Activated T-helper 9 cell treated with anti-CD3 and anti-CD28 coated beads, Interleukin-2, amount 50 U/mL, for 16 hours (primary cell): ENCODE results near the gene PTPRD.

Experiments used
- DNase-seq: peaks from one replicate; pipeline ENCODE4 v3.0.0-alpha.2; 2020; ENCODE audit warnings: low read depth

The PTPRD gene

DNA sequence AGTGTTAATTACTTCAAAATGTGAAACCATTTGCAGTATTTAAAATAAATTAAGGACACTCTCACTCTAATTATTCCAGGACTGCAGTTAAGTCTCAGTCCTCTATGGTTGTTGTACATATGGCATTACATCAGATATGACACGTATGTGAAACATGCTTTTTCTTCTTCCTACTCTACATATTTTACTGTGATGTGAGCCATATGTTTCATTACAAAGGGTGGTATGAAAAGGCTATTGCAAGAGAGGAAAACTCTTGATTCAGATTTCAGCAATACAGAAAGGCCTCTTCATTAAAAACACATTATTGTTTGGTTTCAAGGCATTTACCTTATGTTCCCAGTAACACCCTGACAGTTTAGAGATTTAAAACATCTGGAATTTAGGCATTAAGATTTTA is 1848.8 kb downstream of the PTPRD start:
- DNase-seq: no peak

DNA sequence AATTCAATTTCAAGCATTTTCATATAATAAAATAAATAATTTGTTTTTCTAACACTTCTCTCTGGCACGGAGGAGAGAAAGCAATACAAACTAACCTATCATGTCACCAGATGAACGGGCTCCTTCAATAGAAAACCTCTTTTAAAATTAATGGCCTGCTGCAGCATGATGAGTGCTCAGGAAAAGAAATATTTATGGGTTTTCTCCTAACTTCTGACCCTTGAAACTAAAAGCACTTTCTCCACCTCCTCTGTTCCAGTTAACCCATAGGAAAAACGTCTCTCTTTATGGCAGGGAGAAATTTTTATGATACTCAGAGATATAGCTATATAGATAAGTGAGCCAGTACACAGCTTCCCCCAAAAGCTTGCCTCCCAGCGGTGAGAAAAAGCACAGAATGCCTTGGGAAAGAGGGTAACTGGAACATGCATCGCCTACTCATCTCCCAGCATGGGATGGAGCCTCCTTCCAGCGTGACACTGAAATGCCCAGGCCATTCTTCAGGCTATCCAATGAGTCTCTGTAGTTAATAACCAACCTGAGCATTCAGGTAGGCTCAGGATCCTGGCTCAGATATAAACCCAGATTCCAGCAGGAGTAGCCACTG is 1850.2 kb downstream of the PTPRD start:
- DNase-seq: no peak

DNA sequence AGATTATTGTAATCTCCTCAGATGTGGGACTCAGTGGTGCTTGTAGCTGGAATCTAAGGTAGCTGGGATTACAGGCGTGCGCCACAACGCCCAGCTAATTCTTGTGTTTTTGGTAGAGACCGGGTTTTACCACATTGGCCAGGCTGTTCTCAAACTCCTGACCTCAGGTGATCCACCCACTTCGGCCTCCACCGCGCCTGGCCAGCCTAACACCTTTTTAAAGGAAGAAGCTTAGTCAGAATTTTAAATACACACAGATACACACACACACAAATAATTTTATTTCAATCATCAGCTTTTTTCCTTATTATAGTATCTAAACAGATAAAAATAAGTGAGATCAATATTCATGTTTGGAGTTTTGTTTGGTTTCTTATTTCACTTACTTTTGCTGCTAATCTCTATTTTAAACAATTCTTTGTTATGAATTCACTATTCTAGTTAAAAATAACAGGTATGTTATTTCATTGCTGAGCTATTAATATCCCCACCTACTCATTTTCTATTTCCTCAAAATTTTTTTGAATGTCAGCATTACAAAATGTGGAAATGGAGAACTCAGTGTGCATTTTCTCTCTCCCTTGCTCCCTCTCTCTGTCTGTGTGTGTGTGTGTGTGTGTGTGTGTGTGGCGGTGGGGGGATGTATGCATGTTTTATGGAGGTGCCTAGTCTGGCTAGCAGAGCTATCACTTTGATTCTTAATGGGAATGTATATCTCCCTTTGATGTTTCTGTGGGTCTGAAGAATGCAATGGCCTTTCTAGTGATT is 1852.6 kb downstream of the PTPRD start:
- DNase-seq: no peak

DNA sequence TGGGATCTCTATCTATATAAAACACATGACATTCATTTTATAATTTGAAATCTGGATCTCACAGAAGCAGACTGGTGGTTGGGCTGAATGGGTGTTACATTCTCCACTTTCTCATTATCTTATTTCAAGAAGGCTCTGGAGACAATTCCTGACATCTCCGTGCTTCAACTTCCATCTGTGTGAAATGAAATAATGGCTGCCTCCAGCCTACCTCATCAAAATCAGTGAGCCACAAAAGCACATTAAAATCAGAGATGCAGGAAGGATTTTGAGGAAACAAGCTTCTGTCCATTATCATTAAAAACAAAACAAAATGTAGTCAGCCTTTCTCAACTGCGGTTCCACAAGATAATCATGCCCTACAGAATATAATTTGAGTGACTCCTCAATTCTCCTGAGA is 1854.9 kb downstream of the PTPRD start:
- no peak for DNase-seq

DNA sequence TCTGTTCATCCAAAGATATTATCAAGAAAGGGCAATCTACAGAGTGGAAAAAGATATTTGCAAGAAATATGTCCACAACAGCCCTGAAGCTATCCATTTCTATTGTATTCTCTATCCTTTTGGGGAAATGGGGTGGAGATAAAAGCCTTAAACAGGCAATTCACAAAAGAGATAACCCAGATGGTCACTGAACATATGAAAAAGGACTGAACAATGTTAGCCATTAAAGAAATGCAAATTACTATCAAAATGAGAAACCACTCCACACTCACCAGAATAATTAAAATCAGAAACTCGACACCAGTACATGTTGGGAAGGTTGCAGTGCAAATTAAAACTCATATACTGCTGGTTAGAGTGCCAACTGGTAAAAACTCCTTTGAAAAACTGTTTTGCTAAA is 1858.1 kb downstream of the PTPRD start:
- DNase-seq: no peak

DNA sequence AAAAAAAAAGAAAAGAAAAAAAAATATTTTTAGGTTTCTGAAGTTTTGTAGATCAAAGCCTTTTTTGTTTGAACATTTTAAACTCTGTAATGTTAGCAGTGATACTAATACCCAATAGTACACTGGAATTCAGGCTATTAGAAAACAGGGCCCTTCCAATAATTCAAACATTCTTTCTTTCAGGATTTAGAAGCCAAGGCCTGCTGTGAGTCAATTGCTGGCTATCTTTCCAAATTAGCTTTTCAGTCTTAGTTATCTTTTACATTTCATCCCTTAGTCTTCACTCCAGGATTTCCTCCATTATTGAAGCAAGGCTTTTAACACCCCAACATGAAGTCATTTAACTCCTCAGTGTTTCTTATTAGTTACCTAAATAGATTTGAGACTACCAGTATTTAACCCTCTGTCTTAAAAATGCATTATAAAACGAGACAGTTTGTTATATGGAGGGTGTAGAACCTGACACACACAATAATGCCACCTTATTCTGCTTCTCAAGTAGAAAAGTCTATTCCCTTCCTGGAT is 1861.3 kb downstream of the PTPRD start:
- no peak for DNase-seq

DNA sequence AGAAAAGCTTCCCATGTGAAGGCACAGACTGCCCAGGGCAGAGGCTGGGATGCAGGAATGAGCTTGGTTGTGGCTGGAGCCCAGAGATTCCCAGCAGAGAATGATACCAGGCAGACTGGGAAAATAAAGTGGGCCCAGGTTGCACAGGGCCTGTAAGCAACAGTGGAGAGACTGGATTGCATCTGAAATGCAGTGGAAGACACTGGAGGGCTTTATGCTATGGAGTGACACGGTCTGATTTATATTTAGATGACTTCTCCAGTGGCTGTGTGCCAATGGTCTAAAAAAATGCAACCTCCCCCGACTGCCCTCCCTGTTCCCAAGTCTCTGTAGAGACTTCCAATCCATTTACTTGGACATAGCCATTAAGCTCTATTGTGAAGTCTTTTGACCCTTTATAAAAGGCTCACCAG is 1862.2 kb downstream of the PTPRD start:
- no peak for DNase-seq

DNA sequence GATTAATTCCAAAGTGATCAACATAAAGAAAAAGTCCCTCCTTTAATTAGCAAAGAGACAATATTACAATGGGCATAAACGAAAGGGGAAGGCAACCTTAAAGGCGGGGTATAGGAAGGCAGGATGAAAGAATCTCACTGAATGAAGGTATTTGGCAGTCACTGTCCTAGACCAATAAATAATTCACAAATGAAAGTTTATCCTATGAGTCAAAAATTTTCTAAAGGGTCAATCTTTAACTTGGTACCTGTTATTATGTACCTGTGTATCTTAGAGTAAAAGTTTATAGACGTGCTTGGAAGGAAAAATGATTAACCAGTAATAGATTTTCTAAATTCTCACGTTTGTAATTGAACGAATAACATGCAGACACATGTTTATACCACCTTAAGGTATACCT is 1867.5 kb downstream of the PTPRD start:
- DNase-seq: no peak

DNA sequence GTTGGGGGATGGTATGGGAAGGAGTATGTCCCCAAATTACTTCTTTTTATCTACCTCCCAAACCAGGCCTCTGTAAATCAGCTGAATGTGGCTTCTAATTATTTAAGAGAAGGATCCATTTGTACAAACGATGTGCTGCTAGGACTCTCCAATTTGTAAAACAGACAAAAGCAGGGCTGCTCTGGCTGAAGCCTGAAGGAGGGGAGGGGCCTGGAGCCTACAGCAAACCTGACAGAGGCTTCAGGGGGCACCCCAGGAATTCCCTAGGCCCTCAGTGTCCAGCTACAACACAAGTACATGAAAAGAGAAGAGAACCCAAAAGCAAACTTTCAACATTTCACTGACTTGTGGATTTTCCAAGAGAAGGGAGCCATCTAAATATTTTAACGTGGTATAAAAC is 1873.9 kb downstream of the PTPRD start:
- DNase-seq: no peak

DNA sequence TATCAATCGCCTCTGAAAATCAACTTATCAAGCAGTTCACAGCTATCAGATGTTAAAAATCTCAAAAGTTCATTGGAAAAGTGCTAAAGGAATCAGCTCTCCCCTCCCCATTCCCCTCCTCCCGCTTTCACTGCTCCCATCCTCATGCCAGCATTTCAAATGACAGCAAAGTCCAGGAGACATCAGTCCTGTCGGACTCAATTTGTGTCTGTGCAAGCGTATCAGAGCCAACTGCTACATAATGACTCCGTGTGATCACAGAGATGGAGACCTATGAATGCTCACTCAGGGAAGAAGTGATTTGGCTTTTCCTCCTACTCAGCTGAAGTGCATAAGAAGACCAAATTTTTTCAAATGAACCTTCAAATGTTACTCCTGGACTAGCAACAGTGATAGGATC is 1876.0 kb downstream of the PTPRD start:
- DNase-seq: no peak

DNA sequence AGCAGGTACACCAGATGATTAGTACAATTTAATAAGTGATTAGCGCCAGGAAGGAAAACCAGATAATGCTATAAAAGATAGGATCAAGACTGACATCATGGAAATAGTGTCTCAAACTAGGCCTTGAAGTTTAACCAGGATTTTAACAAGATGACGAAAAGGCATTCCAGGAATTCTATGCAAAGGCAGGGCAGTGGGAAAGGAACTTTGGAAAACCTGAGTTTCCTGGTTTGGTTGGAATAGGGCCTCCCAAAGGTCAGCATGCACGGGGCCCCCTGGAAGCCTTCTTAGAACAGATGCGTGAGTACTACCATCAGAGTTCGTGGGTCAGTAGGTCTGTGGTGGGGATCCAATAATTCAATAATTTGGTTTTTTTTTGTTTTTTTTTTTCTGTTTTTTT is 1878.0 kb downstream of the PTPRD start:
- no peak for DNase-seq

DNA sequence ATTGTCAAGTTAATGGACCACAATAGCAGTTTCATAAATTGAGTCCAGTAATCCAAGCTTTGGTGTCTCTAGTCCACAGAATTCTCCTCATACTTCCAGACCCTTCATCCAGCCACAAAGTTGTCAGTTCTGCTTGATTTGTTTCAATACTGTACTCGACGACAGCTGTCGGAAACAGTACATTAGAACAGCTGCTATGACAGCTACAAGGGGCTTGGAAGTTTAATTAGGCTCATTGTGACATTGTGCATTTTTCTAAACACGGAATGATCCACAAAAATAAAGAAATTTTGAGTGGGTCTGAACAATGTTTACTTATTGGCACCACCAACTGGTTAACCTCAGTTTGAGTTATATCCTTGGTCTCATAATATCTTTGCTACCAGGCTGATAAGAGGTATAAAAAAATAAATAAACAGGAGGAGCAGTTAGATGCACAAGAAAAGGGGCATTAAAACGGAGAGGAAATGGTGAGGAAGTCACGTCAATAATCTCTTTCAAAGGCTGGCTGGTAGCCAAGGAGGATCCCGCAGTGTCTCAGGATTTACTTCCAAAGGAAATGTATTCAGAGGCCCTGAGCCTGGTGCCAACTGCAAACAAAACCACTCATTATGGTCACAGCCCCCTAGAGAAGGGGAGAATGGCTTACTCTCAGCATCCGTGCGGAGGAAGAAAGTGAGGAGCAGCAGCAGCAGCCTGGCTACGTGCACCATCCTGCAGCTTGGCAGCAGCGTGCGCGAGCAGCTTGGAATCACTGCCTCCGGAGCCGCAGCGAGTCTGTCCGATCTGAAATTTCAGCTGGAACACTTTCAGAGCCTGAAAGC is 1879.5 kb downstream of the PTPRD start:
- DNase-seq: no peak

DNA sequence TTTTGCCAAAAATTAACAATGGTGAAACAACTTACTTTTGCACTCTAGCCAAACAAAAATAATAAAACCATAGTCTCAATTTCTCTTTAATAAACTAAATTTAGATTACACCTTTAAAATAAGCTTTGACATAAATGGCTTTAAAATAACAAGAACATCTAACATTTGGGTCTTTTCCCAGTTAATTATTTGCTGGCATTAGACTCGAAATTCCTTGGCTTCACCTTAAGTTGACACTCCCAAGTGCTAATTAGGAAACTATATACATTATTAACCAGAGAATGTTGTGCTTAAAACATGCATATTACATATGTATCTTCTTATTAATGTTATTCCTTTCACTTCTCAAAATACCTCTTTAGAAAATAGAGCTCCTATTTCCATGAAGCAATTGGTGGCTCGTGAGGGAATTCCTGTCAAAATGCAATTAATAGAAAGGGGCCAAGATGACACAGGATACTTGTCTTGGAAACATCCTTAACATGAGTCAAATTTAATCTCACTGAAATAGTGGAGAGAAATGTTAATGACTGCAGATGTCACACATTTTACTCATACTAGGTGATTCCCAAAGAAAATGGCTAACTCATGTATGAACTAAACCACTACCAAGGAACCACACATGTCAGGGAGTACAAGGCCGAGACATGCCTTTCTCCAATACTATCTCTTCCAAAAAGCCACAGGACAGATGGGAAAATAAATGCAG is 1880.3 kb downstream of the PTPRD start:
- no peak for DNase-seq

DNA sequence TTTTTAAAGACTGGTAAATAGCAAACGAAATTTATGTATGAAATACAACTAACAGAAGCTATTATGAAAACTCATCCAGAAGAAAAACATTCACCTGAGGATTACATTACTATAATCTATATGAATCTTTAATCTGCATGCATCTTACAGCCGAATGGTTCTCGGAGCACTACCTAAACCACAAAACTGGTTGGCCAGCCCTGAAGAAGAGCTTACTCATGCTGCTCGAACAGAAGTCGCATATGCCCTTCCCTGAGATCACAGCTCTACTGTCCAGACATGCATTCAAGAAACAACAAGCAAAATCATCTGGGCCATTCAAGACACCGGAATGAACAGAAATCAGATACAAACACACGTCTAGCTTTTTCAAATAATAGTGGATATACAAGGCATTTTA is 1882.2 kb downstream of the PTPRD start:
- DNase-seq: no peak

DNA sequence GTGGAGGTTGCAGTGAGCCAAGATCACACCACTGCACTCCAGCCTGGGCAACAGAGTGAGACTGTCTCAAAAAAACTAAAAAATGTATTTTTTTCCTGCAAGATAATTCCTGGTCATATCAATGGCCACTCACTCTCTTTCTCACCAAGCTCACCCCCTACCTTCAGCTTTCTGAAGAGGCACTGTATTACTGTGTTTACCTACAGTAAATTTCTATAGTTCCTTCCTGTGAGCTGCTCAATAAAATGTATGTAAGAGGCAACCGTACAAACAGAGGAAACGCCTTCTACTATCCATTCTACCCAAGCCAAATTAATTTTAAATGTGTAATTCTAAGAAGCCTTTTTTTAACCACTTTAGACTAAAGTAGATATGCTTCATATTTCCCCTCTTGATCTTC is 1883.9 kb downstream of the PTPRD start:
- no peak for DNase-seq

DNA sequence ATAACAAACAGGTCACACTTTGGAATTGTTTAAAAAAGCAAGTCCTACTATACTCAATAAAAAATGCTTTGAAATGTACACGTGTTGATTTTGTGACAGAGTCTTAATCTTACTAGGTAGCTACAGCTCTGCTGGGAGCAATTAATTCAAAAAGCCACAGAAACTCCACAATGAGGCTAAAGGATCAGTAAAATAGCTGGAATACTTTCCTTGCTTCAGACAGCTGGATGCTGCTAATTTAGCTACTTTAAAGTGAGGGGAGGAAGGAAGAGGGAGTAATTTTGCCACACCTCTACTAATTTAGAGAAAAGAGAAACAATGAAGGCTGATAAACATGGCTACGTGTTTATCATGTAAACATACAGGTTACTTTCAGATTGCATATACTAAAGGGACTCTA is 1885.6 kb downstream of the PTPRD start:
- DNase-seq: no peak

DNA sequence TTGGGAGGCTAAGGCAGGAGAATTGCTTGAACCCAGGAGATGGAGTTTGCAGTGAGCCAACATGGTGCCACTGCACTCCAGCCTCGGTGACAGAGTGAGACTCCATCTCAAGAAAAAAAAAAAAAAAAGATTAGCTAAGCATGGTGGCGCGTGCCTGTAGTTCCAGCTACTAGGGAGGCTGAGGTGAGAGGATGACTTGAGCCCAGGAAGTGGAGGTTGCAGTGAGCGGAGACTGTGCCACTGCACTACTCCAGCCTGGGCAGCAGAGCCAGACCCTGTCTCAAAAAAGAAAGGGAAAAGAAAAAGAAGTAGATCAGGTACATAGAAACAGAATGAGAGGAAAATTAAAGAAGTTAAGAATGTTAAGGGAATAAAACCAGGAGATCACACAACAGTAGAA is 1886.1 kb downstream of the PTPRD start:
- DNase-seq: no peak

DNA sequence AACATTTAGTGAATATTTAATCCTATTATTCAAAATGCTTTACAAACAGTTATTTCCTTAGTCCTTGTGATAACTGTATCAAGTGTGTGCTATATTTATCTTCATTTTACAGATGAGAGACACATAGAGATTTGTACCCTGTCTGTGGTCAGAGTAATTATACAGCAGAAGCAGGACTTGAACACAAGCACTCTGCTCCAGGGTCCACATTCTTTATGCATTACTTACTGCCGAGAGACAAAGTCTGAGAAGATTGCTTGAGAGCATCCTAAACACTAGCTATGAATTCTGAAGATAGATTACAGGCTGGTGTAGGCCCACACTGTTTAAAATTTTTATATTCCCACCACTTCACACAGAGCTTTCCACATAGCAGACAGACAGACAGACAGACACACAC is 1887.2 kb downstream of the PTPRD start:
- DNase-seq: no peak

DNA sequence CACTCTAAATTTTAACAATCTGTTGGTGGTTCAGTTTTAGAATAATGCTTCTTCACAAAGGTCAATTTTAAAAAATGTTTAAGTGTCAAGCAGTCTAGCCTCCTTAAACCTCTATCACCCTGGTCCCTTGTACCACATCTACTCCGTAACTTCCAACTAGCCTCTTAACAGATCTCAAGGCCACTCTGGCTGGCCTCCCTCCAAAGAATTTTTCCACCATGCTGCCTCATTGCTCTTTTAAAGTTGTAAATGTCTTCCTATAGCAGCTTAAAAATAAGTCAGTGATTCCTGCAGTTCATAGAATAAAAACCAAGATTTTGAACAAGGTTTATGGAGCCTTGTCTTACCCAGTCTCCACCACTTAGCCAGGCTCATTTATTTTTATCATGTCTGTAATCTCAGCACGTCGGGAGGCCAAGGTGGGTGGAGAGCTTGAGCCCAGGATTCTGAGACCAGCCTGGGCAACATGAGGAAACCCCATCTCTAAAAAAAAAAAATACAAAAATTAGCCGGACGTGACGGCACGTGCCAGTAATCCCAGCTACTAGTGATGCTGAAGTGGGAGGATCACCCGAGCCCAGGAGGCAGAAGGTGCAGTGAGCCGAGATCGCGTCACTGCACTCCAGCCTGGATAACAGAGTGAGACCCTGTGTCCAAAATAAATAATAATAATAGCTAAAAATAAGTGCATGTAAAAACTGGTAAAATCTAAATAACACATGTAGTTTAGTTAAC is 1888.4 kb downstream of the PTPRD start:
- DNase-seq: no peak

DNA sequence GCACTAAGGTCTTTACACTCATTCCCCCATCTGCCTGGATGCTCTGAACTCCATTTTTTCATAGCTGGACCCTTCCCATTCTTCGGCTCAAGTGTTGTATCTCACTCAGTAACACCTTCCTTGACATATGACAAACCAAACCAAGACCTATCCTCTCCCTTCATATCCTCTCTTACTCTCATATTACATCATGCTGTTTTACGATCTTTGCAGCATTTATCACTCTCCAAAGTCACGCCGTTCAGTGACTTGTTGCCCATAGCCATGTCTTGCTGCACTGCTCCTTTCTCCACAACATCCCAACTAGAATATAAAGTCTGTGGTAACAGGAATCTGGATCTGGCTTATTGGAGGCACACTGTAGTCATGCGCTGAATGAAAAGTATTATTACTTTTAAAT is 1889.6 kb downstream of the PTPRD start:
- DNase-seq: no peak

DNA sequence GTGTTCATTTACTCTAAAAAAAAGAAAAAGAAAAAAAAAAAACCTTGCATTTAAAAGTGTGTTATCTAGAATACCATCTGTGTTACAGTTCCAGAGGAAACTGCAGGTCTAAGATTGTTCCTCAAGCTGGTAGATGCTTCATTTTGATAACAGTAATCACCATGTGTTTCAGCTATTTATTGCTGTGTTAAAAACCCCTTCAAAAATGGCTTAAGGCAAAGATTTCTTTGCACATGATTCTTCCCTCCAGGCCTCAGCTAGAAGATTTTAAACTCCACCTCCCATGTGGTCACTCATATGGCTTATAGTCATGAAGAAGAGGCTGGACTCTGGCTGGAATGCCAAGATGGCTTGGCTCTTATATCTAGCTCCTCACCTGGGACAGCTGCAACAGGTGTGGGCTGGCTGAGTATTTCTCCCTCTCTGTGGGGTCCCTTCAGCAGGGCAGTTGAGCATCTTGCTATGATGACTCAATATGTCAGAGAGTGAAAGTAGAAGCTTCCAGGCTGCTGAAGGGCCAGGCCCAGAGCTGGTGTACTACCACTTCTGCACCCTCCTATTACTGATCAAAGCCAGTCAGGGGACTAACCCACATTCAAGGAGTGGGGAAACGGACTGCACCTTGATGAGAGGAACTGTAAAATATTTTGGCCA is 1892.8 kb downstream of the PTPRD start:
- DNase-seq: no peak
